ENCODE results near the gene OR6B3. TPM values are rescaled to one million over a fixed set of nuclear protein-coding genes. Genes with fewer than 3 reads are reported as not detected.

Gene OR6B3
- total and polyA plus RNA-seq, 9 of the 15 experiments (the other 6 are each of a cell fraction or from before 2014, with no cell fraction given) = not detected

- no peaks in the 10 kb centered on the region for H3K79me2 ChIP-seq (ENCODE audit: control insufficient read depth, insufficient read depth, low read length)
- H3K4me1 ChIP-seq (replicated peaks in 1 of 2; ENCODE audit: control insufficient read depth in 2 of 2, insufficient read depth in 2 of 2, low read length in 2 of 2) = no peaks in the 10 kb centered on the region
- H3K27ac ChIP-seq (ENCODE audit: extremely low read depth, low read depth, low read length) = no peak overlapping the region
- no peaks in the 10 kb centered on the region for H3K36me3 ChIP-seq (ENCODE audit: control insufficient read depth, insufficient read depth, low read length)
- no peak for TF ChIP-seq RBM25 (IDR thresholded peaks at IDR 0.05; ENCODE audit: low read depth, low read length, severe bottlenecking)
- no peak for TF ChIP-seq STAT5B (CRISPR knock-in tag; IDR thresholded peaks at IDR 0.05)
- no peak for TF ChIP-seq MITF (IDR thresholded peaks at IDR 0.05)
- no peak for TF ChIP-seq MLLT1 (IDR thresholded peaks at IDR 0.05)
- no peak for TF ChIP-seq ZNF146 (CRISPR knock-in tag; IDR thresholded peaks at IDR 0.05; ENCODE audit: unreplicated experiment)
- no peak for TF ChIP-seq ZFP36 (IDR thresholded peaks at IDR 0.05; ENCODE audit: low read depth, low read length, partially characterized antibody)
- no peak for TF ChIP-seq ZBTB1 (CRISPR knock-in tag; IDR thresholded peaks at IDR 0.05; ENCODE audit: borderline replicate concordance, low read depth)
- TF ChIP-seq ZNF644 (tag; IDR thresholded peaks at IDR 0.05; ENCODE audit: low read depth) = no peak
- TF ChIP-seq CBX1 (IDR thresholded peaks at IDR 0.05; ENCODE audit: low read depth) = no peak
- no peak for TF ChIP-seq MYNN (IDR thresholded peaks at IDR 0.05)
- TF ChIP-seq MYNN (CRISPR knock-in tag; IDR thresholded peaks at IDR 0.05) = no peak
- no peak for TF ChIP-seq GATAD2B (IDR thresholded peaks at IDR 0.05; ENCODE audit: borderline replicate concordance)
- TF ChIP-seq ILF3 (IDR thresholded peaks at IDR 0.05; ENCODE audit: borderline replicate concordance) = no peak
- no peak for TF ChIP-seq ZNF165 (CRISPR knock-in tag; IDR thresholded peaks at IDR 0.05; ENCODE audit: borderline replicate concordance)
- ChIA-PET POLR2A (interaction anchor here (0.6 kb wide), 1 partner anchor 16 kb away, joined by 4 read pairs; no protein-coding TSS in a partner anchor), CTCF (ENCODE audit: low intra/inter-chr PET ratio) (no interaction called here)
- no peak overlapping the region for H3K9ac ChIP-seq (ENCODE audit: insufficient read depth in 1 of 2, low read depth in 2 of 2, low read length in 2 of 2)
- ATAC-seq = no peak
- H4K20me1 ChIP-seq (replicated peaks; ENCODE audit: control insufficient read depth, insufficient read depth, low read length) = no peaks in the 10 kb centered on the region
- no TSS peak for BruUV-seq (replicated peaks)
- DNase-seq (ENCODE audit: extremely low read depth in 1 of 4, low spot score in 3 of 4) = no peak
- H3K9me1 ChIP-seq (ENCODE audit: control insufficient read depth, insufficient read depth, low read length) = no peaks in the 10 kb centered on the region
- 1% methylated on average over 9 of the region's 11 CpGs for WGBS (ENCODE audit: insufficient coverage, low coverage, missing lambda C conversion rate)
- no peak overlapping the region for H3K4me2 ChIP-seq (ENCODE audit: insufficient read depth, low read length)
- peaks cover 11 to 44% of the 10 kb centered on the region in 2 experiments; a peak in 3 of 5 replicates for H3K27me3 ChIP-seq (ENCODE audit: control insufficient read depth in 2 of 2, insufficient read depth in 2 of 2, low read length in 2 of 2)
- intact Hi-C loops (cut with micrococcal nuclease) = no loop called here
- no peak overlapping the region for H2AFZ ChIP-seq (ENCODE audit: low read depth, low read length)
- H3K4me3 ChIP-seq = no peak overlapping the region
- in situ Hi-C loops (cut with MboI) = no loop called here
- no peak for FAIRE-seq
- no peaks in the 10 kb centered on the region for H3K9me3 ChIP-seq (replicated peaks; ENCODE audit: control insufficient read depth, insufficient read depth, low read depth, low read length)
Measured at GRCh38 chr2:240042740-240043139, 10.6 kb downstream of the OR6B3 start.
